Measurements from ENCODE around the gene NUDT3. TPM values are rescaled to one million over a fixed set of nuclear protein-coding genes. Genes with fewer than 3 reads are reported as not detected.

Gene NUDT3
- total and polyA plus RNA-seq, 9 of the 15 experiments (the other 6 are each of a cell fraction or from before 2014, with no cell fraction given), result 5.4 to 81.2 (median 56.4) TPM

GRCh38 chr6:34248198-34248726, 144.2 kb downstream of the NUDT3 start (continued):
- TF ChIP-seq PHTF2 (CRISPR knock-in tag; IDR thresholded peaks at IDR 0.05) (no peak), C11orf30 (IDR thresholded peaks at IDR 0.05; ENCODE audit: low read depth) (no peak), NFIC (IDR thresholded peaks at IDR 0.05) (peak; percentile 13; the same call in 1 of the 2 replicates), RHOXF2B (CRISPR knock-in tag; conservative IDR thresholded peaks at IDR 0.05) (no peak), ZBTB43 (CRISPR knock-in tag; IDR thresholded peaks at IDR 0.05) (peak; percentile 73; the same call in 1 of the 2 replicates), SAFB (IDR thresholded peaks at IDR 0.05; ENCODE audit: borderline replicate concordance, low read depth, low read length) (0 out of 2 replicates have a peak, but pooled peaks have one; percentile 35), RB1 (IDR thresholded peaks at IDR 0.05; ENCODE audit: low read depth) (no peak), GABPB1 (CRISPR knock-in tag; IDR thresholded peaks at IDR 0.05) (0 out of 2 replicates have a peak, but pooled peaks have one; percentile 8), ZNF165 (CRISPR knock-in tag; IDR thresholded peaks at IDR 0.05; ENCODE audit: borderline replicate concordance) (no peak), ZNF280B (CRISPR knock-in tag; IDR thresholded peaks at IDR 0.05) (no peak), MLX (CRISPR knock-in tag; conservative IDR thresholded peaks at IDR 0.05) (0 out of 4 replicates have a peak, but pooled peaks of 1 of the 2 experiments have one; percentile 41), FOXK1 (CRISPR knock-in tag; IDR thresholded peaks at IDR 0.05; ENCODE audit: borderline replicate concordance) (peak; percentile 94; the same call in 1 of the 2 replicates), CAMTA2 (CRISPR knock-in tag; conservative IDR thresholded peaks at IDR 0.05) (no peak), HDAC2 (IDR thresholded peaks at IDR 0.05) (no peak), ZBTB2 (IDR thresholded peaks at IDR 0.05) (peak; percentile 52; the same call in 1 of the 2 replicates), BHLHE40 (IDR thresholded peaks at IDR 0.05; ENCODE audit: low read length) (peak; percentile 35; the same call in 1 of the 2 replicates), RNF2 (IDR thresholded peaks at IDR 0.05) (no peak), ELK3 (CRISPR knock-in tag; IDR thresholded peaks at IDR 0.05) (no peak)
